Left forelimb (tissue), 1 donor: ENCODE measurements around the gene EFCAB7.
A peak's percentile ranks its signal among the peaks of the same experiment; 100 is the strongest.

Source experiments
- DNase-seq: peaks from one replicate; pipeline ENCODE4 v3.0.0-alpha.2; 2018; ENCODE audit warnings: low spot score

The EFCAB7 gene

GRCh38 chr1:63522891-63523728, at the start of gene EFCAB7, which contains the start of gene ITGB3BP:
Gene EFCAB7, plus strand, starts transcription at chr1:63523525. Its CDS starts 2,048 bp downstream, at chr1:63525573.
Gene ITGB3BP, minus strand, starts transcription at chr1:63523225. Its CDS starts 92 bp downstream, at chr1:63523133.
- DNase-seq, result peak; percentile 92

- DNase-seq, result no peak
These were observed 47.6 kb upstream of the EFCAB7 start for GRCh38 chr1:63475761-63476160.

- DNase-seq, result no peak
These were observed 43.3 kb upstream of the EFCAB7 start for GRCh38 chr1:63480057-63480456.

- DNase-seq, result no peak
These were observed 36.7 kb upstream of the EFCAB7 start for GRCh38 chr1:63486629-63487028.

- DNase-seq, result no peak
These were observed 35.8 kb upstream of the EFCAB7 start for GRCh38 chr1:63487336-63488065.

- no peak for DNase-seq
These were observed 25.7 kb upstream of the EFCAB7 start for GRCh38 chr1:63497577-63497976.

- no peak for DNase-seq
These were observed 25.2 kb upstream of the EFCAB7 start for GRCh38 chr1:63498106-63498505.

- no peak for DNase-seq
These were observed 22.1 kb upstream of the EFCAB7 start for GRCh38 chr1:63501256-63501655.

- DNase-seq, result no peak
These were observed 16.5 kb upstream of the EFCAB7 start for GRCh38 chr1:63506782-63507181.

- no peak for DNase-seq
These were observed 13.6 kb upstream of the EFCAB7 start for GRCh38 chr1:63509718-63510117.

GRCh38 chr1:63512584-63512983, 10.7 kb upstream of the EFCAB7 start:
- DNase-seq, result no peak

- no peak for DNase-seq
These were observed 6.7 kb upstream of the EFCAB7 start for GRCh38 chr1:63516629-63517028.

- DNase-seq, result no peak
These were observed 413 bp downstream of the EFCAB7 start for GRCh38 chr1:63523738-63524137.

GRCh38 chr1:63524201-63524600, 876 bp downstream of the EFCAB7 start:
- no peak for DNase-seq

- DNase-seq, result no peak
These were observed 9.4 kb downstream of the EFCAB7 start for GRCh38 chr1:63532727-63533126.

- DNase-seq, result no peak
These were observed 10.6 kb downstream of the EFCAB7 start for GRCh38 chr1:63533931-63534330.

GRCh38 chr1:63534406-63534805, 11.1 kb downstream of the EFCAB7 start:
- DNase-seq, result no peak

GRCh38 chr1:63537006-63537405, 13.7 kb downstream of the EFCAB7 start:
- DNase-seq, result no peak

GRCh38 chr1:63537940-63538339, 14.6 kb downstream of the EFCAB7 start:
- no peak for DNase-seq

- no peak for DNase-seq
These were observed 22.5 kb downstream of the EFCAB7 start for GRCh38 chr1:63545780-63546179.

GRCh38 chr1:63547621-63548294, 24.4 kb downstream of the EFCAB7 start:
- no peak for DNase-seq

GRCh38 chr1:63548303-63548702, 25.0 kb downstream of the EFCAB7 start:
- no peak for DNase-seq

GRCh38 chr1:63548877-63549276, 25.6 kb downstream of the EFCAB7 start:
- no peak for DNase-seq
